Stimulated activated CD8-positive, alpha-beta memory T cell treated with anti-CD3 and anti-CD28 coated beads, Interleukin-12 subunit alpha, Interleukin-12 subunit beta, amount 100 ng/mL, for 4 hours (primary cell): ENCODE results near the gene HIVEP1.

ENCODE experiments used
- DNase-seq: peaks from one replicate; pipeline ENCODE4 v3.0.0-alpha.2; 2020; ENCODE audit warnings: low read depth

Gene HIVEP1

DNA sequence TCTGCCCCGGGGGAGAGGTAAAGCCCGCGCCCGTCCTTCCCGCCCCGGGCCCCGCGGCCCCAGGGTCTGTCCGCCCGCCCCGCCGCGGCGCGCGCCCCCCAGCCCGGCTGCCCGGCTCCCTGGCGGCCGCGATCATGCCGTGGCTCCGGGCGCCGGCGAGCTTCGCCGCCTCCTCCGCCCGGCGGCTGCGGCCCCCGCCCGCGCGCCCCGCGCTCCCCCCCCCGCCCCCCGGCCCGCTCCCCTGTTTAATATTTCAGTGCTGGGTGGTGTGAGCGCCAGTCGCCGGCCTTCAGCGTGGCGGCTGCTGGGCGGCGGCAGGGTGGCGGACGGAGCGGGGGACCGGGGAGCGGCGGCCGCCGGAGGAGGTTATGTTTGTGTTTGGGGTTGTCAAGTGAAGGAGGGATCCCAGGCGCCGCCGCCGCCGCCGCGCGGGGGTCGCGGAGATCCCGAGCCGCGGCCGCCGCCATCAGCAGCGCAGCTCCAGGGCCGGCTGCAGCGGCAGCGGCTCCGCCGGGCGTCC is at the start of gene HIVEP1:
HIVEP1 (plus strand) TSS at position 275 of the 520 bp plus-strand sequence. CDS start 3,317 bp downstream, outside the sequence.
- DNase-seq, result no peak

DNA sequence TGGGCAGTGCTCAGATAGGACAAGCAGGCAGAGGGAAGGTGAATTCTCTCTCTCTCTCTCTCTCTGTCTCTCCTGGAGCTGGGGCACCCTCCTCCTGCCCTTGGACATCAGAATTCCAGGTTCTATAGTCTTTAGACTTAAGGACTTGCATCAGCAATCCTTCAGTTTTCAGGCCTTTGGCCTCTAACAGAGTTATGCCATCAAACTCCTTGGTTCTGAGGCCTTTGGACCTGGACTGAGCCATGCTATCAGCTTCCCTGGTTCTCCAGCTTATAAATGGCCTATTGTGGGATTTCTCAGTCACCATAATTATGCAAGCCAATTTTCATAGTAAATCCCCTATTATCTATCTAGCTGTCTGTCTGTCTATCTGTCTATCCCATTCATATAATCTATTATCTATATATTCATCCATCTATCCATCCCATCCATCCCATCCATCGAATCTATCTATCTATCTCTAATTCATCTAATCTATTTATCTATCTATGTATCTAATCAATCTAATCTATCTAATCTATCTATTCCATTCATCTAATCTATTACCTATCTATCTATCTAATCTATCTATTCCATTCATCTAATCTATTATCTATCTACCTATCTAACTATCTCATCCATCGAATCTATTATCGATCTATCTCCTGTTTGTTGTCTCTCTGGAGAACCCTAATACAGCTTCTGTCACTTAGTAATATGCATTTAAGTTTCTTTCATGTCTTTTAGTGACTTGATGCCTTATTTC is 48.2 kb upstream of the HIVEP1 start:
- DNase-seq, result no peak

DNA sequence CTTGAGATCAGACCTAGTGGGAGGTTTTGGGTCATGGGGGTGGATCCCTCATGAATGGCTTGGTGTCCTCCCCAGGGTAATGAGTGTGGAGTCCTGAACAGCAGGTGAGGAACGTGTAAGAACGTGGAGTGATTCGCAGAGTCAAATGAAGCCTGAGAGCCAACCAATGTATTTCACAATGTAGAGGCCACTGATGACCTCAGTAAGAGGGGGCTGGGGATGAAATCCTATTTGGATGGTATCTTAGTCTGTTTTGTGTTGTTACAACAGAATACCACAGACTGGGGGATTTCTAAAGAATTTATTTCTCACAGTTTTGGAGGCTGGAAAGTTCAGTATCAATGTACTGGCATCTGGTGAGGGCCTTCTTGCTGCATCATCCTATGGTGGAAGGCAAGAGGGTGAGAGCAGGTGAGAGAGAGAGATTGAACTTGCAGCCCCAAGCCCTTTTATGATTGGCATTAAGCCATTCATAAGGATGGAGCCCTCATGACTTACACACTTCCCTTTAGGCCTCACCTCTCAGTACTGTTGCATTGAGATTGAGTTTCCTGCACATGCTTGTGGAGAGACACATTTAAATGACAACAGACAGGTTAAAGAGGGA is 47.3 kb upstream of the HIVEP1 start:
- no peak for DNase-seq

DNA sequence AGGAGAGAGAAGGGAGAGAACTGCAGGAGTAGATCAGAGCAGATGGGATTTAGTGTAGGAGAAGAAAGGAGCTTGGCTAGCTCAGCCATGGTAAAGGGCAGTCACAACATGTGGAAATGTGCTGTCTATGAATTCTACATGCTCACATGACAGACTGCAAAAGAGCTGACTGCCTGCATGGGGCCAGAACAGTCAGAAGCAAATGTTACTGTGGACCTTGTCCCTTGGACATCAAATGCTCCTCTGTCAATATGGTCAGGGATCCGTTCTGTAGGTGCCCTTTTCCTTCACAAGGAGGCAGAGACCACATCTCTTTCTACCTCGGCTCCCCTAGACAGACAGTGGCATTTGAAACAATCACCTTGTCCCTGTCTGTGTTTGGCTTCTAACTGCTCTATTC is 46.6 kb upstream of the HIVEP1 start:
- no peak for DNase-seq

DNA sequence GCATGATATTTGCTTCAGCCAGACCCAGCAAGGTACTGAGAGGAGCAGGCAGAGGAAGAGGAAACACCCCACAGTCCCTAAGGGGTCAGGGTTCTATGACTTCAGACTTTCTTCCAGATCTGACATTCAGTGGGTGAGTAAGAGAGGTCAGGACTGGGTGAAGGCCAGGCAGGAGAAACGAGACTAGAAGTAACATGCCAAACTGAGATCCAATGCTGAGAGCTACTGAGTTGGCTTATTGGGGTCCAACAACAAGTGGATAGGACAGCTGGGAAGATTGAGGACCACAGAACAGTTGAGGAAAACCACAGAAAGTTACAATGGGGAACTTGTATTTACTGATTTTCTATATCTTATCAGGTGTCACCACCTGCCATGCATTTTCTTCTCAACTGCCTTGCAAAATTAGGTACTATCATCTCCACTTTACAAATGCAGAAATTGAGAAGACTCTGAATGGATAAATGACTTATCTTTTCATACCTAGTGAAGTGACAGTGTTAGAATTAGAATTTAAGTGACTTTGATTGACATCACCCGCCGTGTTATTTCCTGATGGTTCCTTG is 43.8 kb upstream of the HIVEP1 start:
- no peak for DNase-seq

DNA sequence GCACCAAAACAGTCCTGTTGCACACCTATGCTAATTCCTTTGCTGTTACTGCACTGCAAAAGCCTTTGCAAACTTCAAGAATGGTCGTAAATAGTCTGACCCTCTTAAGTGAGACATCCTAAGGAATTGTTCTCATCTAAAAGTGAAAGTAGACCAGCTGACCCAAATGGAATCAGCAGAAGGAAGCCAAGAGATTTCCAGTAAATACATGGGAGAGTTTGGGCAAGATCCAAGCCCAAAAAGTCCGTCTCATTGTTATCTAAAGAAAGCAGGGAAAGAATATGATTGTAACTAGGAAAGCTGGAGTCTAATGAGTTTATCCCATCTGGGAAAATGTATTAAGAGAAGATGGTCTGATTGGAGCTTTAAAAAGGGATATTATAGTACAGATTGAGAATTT is 43.0 kb upstream of the HIVEP1 start:
- DNase-seq, result no peak

DNA sequence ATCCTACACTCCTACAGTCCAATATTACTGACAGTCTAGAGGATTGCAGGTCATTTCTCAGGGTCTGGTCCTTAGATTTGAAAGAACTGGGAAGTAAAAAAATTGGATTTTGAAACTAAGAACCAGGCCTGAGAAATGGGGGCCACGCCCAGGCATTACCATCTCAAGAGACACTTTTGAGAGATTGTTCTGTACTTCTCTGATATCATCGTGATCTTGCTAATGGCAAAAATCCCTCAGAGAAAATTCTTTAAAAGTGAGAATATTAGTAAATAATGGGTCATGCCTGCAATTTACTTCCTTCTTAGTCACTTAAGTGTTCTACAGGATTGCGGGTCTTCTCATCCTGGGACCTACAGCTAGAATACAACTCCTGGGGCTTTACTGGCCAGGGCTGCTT is 42.0 kb upstream of the HIVEP1 start:
- no peak for DNase-seq

DNA sequence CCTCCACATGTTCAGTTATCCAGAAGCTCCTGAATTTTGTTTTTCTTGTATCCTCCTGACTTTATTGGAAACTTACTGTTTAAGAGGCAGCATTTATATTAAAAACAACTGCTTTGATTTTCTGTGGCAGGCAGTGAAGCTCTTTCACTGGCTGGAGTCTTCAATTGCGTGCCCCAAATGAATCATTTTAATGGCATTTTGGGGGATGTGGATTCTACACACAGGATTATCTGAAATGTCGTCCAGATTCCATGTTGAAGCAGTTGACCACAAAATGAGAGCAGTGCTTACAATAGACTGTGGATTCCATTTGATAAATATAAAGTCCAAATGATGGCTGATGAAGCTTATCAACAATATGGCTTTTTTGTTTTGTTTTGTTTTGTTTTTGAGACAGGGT is 41.0 kb upstream of the HIVEP1 start:
- DNase-seq, result no peak

DNA sequence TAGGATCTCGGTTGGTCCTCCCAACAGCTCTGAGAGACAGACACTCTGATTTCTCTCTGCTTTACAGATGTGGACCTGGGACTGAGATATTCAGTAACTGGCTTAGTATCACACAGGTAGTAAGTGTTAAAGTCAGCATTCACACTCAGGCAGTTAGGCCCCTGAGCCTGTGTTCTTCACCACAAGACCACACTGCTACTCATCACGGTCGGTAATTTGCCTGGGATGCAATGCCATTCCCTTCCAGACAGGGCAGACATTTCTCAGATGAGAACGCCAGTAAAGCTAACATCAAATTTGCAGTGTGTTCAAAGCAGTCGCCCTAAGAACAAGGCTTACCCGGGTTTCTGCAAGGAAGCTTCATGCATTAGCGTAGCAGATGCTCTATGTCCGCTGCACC is 39.8 kb upstream of the HIVEP1 start:
- DNase-seq, result no peak

DNA sequence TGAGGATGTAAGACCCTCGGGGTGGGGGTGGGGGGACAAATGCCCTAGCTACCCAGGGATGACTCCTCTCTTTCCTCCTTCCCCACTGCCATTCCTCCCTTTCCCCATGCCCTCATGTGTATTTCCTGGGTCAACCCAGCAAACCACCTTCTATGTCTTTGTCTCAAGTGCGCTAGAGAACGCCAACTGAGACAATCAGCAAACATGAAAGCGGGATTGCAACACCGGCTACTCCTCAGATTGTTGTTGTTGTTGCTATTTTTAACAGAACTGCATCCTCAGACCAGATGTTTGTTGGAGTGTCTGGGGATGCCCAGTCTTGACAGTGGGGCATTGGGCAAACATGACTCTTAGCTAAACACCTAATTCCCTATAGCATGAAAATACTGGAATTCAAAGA is 39.3 kb upstream of the HIVEP1 start:
- no peak for DNase-seq

DNA sequence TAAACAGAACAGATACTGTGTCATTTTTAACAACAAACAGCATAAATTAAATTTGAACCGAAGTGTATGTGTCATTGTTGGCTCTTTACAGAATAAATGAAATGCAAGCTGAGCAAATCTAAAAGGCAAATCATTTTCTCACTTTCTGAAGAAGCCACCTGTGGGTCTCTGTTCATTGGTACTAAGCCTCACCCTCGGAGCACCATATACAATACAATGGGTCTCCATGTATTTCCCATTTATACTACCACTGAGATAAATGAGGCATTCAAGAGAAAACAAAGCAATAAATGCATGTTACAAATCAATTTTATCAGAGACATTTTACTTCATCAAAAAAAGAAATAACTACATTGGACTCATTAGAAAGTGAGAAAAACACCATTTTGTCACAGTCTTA is 38.9 kb upstream of the HIVEP1 start:
- no peak for DNase-seq

DNA sequence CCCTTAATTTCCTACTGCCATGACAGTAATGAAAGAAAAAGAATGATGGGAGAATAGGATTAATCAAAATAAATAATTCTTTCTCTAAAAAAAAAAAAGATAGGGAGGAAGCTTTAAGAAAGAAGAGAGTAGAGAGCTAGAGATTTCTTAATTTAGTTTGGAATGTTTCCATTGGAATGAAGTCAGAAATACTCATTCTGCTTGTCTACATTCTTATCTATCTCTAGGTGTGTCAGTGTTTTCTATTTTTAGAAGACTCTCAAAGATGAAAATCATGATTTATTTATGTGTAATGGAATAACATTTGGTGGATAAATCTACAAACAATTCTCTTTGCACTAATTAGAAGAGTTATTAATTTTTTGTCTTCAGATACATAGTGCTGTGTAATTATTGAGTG is 38.0 kb upstream of the HIVEP1 start:
- no peak for DNase-seq

DNA sequence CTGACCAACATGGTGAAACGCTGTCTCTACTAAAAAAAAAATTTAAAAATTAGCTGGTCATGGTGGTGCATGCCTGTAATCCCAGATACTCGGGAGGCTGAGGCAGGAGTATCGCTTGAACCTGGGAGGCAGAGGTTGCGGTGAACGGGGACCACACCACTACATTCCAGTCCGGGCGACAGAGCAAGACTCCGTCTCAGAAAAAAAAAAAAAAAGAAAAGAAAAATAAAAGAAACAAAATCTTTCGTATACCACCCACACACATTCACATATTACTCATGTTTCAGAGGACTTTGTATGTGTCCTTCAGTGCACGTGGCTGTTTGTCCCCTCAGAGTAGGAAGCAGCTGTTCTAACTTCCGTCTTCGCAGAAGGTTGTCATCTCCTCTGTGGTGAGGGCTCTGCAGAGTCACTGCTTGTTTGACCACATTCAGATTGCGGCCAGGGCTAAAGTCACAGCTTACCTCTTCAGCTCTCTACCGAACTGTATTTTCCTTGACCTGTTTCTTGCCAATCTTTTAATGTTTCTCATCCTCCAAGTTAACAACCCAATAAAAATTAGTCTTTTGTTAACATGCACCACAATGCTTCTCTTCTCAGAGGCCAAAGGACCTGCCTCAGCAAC is 36.6 kb upstream of the HIVEP1 start:
- peak; percentile 10 for DNase-seq

DNA sequence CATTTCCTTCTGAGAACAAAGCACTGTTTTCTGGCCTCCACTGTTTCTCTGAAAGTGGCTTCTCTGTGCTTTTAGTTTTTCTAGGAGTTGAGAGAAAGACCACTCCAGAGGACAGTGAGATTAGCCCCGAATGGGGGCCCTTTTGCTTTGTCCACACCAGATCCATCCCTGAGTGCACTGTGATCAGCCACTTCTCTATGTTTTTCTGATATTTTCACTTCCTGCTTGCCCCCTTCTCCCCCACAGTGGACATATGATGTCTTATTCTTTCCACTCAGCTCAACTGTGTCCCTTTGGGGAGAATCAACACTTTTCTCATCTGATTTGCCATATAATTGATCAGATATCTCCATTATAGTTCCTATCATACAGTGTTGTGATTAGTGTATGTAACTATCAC is 35.6 kb upstream of the HIVEP1 start:
- no peak for DNase-seq

DNA sequence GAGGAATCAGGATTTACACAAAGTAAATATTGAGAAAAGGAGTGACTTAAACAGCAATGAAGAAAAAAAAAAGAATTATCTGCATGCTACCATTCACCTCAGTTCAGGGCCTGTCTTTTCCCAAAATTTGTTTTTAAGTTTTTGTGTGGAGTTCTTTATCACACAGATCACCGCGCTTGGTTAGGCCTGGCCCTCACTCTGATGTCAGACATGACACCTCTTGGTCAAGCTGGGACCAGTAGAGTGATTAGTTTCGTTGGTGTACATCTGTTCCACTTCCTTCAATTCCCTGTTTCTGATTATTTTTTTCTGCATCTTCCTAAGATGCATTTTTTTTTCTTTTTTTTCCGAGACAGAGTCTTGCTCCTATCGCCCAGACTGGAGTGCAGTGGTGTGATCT is 34.9 kb upstream of the HIVEP1 start:
- no peak for DNase-seq

DNA sequence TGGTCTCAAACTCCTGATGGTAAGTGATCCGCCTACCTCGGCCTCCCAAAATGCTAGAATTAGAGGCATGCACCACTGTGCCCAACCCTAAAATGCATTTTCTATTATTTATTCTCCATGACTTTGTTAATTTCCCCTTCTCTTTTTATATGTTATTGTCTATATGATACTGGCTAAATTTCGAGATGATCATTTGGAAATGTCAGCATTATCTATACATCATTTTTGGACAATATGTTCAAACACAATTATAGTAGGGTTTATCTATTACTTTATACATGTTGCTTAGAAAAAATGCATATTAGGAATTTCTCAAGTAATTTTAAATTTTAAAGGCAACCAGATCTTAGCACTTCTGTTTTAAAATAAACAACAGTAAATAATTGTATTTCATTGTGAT is 34.4 kb upstream of the HIVEP1 start:
- no peak for DNase-seq

DNA sequence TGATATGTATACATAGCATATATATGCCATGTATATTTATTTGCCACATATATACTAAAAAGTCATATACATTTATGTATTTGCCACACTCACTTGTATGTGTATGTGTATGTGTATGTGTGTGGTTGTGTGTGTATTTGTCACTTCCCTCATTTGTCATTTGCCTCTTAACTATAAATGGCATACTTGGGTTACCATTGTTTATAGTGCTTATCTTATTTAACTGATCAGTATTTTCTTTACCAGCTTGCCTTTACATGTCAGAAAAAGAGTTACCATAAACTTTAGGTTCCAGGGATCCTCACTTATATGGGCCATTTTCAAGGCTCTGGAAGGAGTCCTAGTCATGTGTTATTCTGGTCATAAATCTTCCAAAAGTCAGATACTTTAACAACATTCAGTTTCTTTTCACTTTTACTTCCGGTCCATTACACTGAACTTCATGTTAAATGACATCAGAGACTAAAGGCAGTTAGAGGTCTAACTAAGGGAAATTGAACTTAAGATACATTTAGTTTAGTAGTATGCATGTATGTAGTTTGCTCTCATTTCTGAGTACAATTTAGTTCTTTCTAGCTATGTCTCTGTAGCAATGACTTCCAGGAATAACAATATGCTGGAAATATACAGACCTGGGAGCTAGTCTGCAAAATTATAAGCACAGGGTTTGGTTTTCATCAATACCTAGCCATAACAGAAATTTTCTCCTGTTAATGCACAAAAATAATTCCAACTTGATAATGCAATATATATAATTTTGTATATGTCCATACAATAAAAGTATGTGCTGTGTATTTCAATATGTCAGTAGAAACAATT is 33.7 kb upstream of the HIVEP1 start:
- DNase-seq, result no peak

DNA sequence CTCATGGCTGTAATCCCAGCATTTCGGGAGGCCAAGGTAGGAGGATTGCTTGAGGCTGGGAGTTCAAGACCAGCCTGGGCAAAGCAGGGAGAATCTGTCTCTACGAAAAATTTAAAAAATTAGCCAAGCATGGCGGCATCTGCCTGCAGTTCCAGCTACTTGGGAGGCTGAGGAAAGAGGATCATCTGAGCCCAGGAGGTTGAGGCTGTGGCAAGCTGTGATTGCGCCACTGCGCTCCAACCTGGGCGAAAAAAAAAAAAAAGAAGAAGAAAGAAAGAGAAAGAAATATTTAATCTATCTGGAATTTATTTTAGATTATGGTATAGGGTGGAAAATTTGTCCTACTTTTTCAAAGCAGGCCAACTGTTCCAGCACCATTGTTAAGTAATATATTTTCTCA is 32.2 kb upstream of the HIVEP1 start:
- DNase-seq, result no peak

DNA sequence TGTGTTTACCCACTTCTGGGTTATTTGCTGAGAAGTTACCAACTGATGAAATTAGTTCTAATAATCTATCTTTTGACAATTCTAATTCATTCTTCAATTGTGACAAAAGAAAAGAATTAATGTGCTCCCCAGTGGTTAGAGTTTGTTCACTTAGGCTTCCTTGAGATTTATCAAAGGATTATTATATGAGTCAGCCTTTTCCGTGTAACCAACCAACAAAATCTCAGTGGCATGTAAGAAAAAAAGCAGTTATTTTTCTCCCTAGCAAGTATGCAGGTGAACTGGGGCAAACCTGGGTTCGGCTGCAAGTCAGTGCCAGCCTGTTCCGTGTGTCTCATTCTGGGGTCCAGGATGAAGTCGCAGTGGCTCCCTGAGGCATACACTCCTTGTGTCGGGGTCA is 28.8 kb upstream of the HIVEP1 start:
- DNase-seq, result no peak

DNA sequence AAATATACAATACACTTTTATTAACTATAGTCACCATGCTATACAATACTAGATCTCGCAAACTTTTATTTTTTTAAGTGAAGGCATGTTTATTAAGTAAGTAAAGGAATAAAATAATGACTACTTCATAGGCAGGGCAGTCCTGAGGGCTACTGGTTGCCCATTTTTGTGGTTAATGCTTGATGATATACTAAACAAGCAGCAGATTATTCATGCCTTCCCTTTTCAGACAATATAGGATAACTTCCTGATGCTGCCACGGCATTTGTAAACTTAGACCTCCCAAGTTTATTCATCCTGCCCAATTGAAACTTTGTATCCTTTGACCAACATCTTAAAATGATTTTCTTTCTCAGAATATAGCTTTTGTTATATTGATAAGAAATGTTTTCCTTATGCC is 24.7 kb upstream of the HIVEP1 start:
- DNase-seq, result no peak

DNA sequence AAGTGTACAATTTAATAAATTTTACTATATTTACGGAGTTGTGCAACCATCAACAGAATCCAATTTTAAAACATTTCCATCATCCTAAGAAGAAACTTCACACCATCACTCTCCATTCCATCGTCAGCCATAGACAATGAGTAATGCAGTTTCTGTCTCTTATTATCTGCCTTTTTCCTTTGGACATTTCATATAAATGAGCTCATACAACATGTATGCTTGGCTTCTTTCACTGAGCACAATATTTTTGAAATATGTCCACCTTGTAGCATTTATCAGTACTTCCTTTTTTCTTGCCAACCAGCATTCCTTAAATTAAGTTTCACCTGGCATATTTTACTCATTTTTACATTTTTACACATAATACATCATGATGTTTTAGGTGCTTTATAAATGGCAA is 22.7 kb upstream of the HIVEP1 start:
- no peak for DNase-seq

DNA sequence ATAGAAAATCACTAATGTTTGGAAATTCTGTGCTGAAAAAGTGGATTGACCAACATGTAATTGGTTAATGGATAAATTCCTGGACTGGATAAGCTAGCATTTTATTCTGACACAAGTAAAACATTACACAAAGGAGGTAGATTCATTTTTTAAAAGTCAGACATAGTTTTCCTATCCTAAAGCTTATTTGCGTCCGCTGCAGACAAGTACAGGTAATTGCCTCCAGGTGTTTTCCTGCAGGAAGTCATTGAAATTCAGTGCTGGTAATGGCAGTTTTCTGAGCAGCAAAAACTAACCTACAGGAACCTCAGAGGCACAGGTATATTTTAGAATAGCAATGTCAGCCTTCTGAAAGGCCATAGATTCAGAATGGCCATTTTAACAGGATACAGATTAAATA is 20.0 kb upstream of the HIVEP1 start:
- no peak for DNase-seq
